HEK293 (cell line): ENCODE measurements around the gene ZNF862.

Experiments used
- SALL2 ChIP-seq: fragments of 450-650 bp; formaldehyde crosslinking; IDR thresholded peaks from 2 replicates; pipeline ENCODE4 v1.5.0; 2017; ENCODE audit warnings: missing biosample characterization, mild to moderate bottlenecking, missing genetic modification characterization, borderline replicate concordance
- ZBTB1 ChIP-seq: fragments of 450-650 bp; formaldehyde crosslinking; IDR thresholded peaks from 2 replicates; pipeline ENCODE4 v1.5.1; 2016; ENCODE audit warnings: missing biosample characterization, missing genetic modification characterization
- ZNF19 ChIP-seq: fragments of 450-650 bp; formaldehyde crosslinking; IDR thresholded peaks from 2 replicates; pipeline ENCODE4; 2016; ENCODE audit warnings: missing biosample characterization, missing genetic modification characterization, low read depth
- ZNF274 ChIP-seq, 2 experiments: fragments of 200-500 bp in 1 of 2; fragments of 450-650 bp in 1 of 2; sonication (Bioruptor generic) in 1 of 2; formaldehyde crosslinking in 1 of 2; IDR thresholded peaks; 2 replicates each; pipeline versions ENCODE4 v1.5.1 to v1.6.1; 2014 to 2016; ENCODE audit warnings: borderline replicate concordance in 1 of 2, inconsistent platforms in 1 of 2, low read length in 1 of 2, missing biosample characterization in 1 of 2, missing genetic modification characterization in 1 of 2
- ZNF324 ChIP-seq: fragments of 450-650 bp; formaldehyde crosslinking; IDR thresholded peaks from 2 replicates; pipeline ENCODE4 v1.5.1; 2016; ENCODE audit warnings: missing biosample characterization, missing genetic modification characterization
- ZNF335 ChIP-seq: fragments of 450-650 bp; formaldehyde crosslinking; conservative IDR thresholded peaks from 2 replicates; pipeline ENCODE4 v1.5.1; 2016; ENCODE audit warnings: missing biosample characterization, missing genetic modification characterization
- ZNF350 ChIP-seq: fragments of 450-650 bp; formaldehyde crosslinking; IDR thresholded peaks from 2 replicates; pipeline ENCODE4 v1.5.0; 2017; ENCODE audit warnings: missing biosample characterization, mild to moderate bottlenecking, missing genetic modification characterization
- ZNF423 ChIP-seq: fragments of 450-650 bp; formaldehyde crosslinking; IDR thresholded peaks from 2 replicates; pipeline ENCODE4 v1.5.1; 2016; ENCODE audit warnings: missing biosample characterization, missing genetic modification characterization
- ZSCAN30 ChIP-seq: fragments of 450-650 bp; IDR thresholded peaks from 2 replicates; pipeline ENCODE4 v1.5.1; 2018; ENCODE audit warnings: missing biosample characterization, mild to moderate bottlenecking, missing genetic modification characterization, moderate library complexity
- TF ChIP-seq, protein P1 (sequence below): fragments of 450-650 bp; formaldehyde crosslinking; IDR thresholded peaks from 2 replicates; pipeline ENCODE4 v1.5.1; 2016; ENCODE audit warnings: missing biosample characterization, missing genetic modification characterization
- TF ChIP-seq, protein P2 (sequence below): fragments of 450-650 bp; formaldehyde crosslinking; IDR thresholded peaks from 2 replicates; pipeline ENCODE4 v1.5.1; 2016; ENCODE audit warnings: missing biosample characterization, missing genetic modification characterization
- TF ChIP-seq, protein P3 (sequence below): IDR thresholded peaks from 2 replicates; pipeline ENCODE4 v1.6.1; 2011; ENCODE audit warnings: mild to moderate bottlenecking, low read depth, low read length, borderline replicate concordance

- TF ChIP-seq ZNF19 (tag by site-specific recombination) = no peak
- TF ChIP-seq, protein P1, sequence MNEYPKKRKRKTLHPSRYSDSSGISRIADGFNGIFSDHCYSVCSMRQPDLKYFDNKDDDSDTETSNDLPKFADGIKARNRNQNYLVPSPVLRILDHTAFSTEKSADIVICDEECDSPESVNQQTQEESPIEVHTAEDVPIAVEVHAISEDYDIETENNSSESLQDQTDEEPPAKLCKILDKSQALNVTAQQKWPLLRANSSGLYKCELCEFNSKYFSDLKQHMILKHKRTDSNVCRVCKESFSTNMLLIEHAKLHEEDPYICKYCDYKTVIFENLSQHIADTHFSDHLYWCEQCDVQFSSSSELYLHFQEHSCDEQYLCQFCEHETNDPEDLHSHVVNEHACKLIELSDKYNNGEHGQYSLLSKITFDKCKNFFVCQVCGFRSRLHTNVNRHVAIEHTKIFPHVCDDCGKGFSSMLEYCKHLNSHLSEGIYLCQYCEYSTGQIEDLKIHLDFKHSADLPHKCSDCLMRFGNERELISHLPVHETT (tag by site-specific recombination) = no peak
- TF ChIP-seq SALL2 (tag by site-specific recombination) = no peak
- TF ChIP-seq ZBTB1 (tag by site-specific recombination) = no peak
- TF ChIP-seq, protein P2, sequence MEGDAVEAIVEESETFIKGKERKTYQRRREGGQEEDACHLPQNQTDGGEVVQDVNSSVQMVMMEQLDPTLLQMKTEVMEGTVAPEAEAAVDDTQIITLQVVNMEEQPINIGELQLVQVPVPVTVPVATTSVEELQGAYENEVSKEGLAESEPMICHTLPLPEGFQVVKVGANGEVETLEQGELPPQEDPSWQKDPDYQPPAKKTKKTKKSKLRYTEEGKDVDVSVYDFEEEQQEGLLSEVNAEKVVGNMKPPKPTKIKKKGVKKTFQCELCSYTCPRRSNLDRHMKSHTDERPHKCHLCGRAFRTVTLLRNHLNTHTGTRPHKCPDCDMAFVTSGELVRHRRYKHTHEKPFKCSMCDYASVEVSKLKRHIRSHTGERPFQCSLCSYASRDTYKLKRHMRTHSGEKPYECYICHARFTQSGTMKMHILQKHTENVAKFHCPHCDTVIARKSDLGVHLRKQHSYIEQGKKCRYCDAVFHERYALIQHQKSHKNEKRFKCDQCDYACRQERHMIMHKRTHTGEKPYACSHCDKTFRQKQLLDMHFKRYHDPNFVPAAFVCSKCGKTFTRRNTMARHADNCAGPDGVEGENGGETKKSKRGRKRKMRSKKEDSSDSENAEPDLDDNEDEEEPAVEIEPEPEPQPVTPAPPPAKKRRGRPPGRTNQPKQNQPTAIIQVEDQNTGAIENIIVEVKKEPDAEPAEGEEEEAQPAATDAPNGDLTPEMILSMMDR (tag by site-specific recombination) = no peak
- TF ChIP-seq, protein P3, sequence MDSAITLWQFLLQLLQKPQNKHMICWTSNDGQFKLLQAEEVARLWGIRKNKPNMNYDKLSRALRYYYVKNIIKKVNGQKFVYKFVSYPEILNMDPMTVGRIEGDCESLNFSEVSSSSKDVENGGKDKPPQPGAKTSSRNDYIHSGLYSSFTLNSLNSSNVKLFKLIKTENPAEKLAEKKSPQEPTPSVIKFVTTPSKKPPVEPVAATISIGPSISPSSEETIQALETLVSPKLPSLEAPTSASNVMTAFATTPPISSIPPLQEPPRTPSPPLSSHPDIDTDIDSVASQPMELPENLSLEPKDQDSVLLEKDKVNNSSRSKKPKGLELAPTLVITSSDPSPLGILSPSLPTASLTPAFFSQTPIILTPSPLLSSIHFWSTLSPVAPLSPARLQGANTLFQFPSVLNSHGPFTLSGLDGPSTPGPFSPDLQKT = no peak
- TF ChIP-seq ZNF423 (tag by site-specific recombination) = no peak
- no peak for TF ChIP-seq ZSCAN30 (tag by site-specific recombination)
- no peak for TF ChIP-seq ZNF350 (tag by site-specific recombination)
- no peak for TF ChIP-seq ZNF274 (IDR thresholded peaks at IDR 0.05; ENCODE audit: low read length)
- no peak for TF ChIP-seq ZNF274 (tag by site-specific recombination; IDR thresholded peaks at IDR 0.05; ENCODE audit: borderline replicate concordance)
- no peak for TF ChIP-seq ZNF324 (tag by site-specific recombination)
- no peak for TF ChIP-seq ZNF335 (tag by site-specific recombination)
Observed at GRCh38 chr7:149823191-149823630, 15.0 kb upstream of the ZNF862 start.
